ENCODE data around the gene MTHFD2L.

MTHFD2L gene

GRCh38 chr4:74323663-74324062 is 165.7 kb downstream of the MTHFD2L start:
- no peak for DNase-seq (ENCODE audit: low spot score)

GRCh38 chr4:74324262-74324661 is 166.3 kb downstream of the MTHFD2L start:
- no peak for TF ChIP-seq CTCF (IDR thresholded peaks at IDR 0.05; ENCODE audit: extremely low read depth, missing control alignments)
- no peak for DNase-seq (ENCODE audit: low spot score)

More at GRCh38 chr4:74323663-74324062, 165.7 kb downstream of the MTHFD2L start:
- no peak for TF ChIP-seq CTCF (IDR thresholded peaks at IDR 0.05; ENCODE audit: extremely low read depth, missing control alignments)

GRCh38 chr4:74325886-74326285 is 168.0 kb downstream of the MTHFD2L start:
- DNase-seq (ENCODE audit: low spot score) = no peak
- no peak for TF ChIP-seq CTCF (IDR thresholded peaks at IDR 0.05; ENCODE audit: extremely low read depth, missing control alignments)

GRCh38 chr4:74327762-74328161 is 169.8 kb downstream of the MTHFD2L start:
- TF ChIP-seq CTCF (IDR thresholded peaks at IDR 0.05; ENCODE audit: extremely low read depth, missing control alignments) = no peak
- DNase-seq (ENCODE audit: low spot score) = no peak

- TF ChIP-seq CTCF (IDR thresholded peaks at IDR 0.05; ENCODE audit: extremely low read depth, missing control alignments) = no peak
- DNase-seq (ENCODE audit: low spot score) = no peak
Observed at GRCh38 chr4:74328501-74328900, 170.6 kb downstream of the MTHFD2L start.

GRCh38 chr4:74329307-74329706 is 171.4 kb downstream of the MTHFD2L start:
- no peak for TF ChIP-seq CTCF (IDR thresholded peaks at IDR 0.05; ENCODE audit: extremely low read depth, missing control alignments)
- DNase-seq (ENCODE audit: low spot score) = no peak

GRCh38 chr4:74330295-74330750 is 172.4 kb downstream of the MTHFD2L start:
- no peak for DNase-seq (ENCODE audit: low spot score)
- no peak for TF ChIP-seq CTCF (IDR thresholded peaks at IDR 0.05; ENCODE audit: extremely low read depth, missing control alignments)

All from GM20000 (cell line).